ENCODE results near the gene CCNY. TPM values are rescaled to one million over a fixed set of nuclear protein-coding genes. Genes with fewer than 3 reads are reported as not detected.

Gene CCNY
- total RNA-seq, 1 donor from 2014 or later, result 27.2 TPM

GRCh38 chr10:35542303-35542702 lies 206.0 kb downstream of the CCNY start:
- TF ChIP-seq, protein P1, sequence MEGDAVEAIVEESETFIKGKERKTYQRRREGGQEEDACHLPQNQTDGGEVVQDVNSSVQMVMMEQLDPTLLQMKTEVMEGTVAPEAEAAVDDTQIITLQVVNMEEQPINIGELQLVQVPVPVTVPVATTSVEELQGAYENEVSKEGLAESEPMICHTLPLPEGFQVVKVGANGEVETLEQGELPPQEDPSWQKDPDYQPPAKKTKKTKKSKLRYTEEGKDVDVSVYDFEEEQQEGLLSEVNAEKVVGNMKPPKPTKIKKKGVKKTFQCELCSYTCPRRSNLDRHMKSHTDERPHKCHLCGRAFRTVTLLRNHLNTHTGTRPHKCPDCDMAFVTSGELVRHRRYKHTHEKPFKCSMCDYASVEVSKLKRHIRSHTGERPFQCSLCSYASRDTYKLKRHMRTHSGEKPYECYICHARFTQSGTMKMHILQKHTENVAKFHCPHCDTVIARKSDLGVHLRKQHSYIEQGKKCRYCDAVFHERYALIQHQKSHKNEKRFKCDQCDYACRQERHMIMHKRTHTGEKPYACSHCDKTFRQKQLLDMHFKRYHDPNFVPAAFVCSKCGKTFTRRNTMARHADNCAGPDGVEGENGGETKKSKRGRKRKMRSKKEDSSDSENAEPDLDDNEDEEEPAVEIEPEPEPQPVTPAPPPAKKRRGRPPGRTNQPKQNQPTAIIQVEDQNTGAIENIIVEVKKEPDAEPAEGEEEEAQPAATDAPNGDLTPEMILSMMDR (conservative IDR thresholded peaks at IDR 0.05; ENCODE audit: low read depth, low read length), result no peak
- no peak for DNase-seq (ENCODE audit: low read depth)
- H3K4me3 ChIP-seq (ENCODE audit: low read depth, low read length), result no peak overlapping the region

DNA sequence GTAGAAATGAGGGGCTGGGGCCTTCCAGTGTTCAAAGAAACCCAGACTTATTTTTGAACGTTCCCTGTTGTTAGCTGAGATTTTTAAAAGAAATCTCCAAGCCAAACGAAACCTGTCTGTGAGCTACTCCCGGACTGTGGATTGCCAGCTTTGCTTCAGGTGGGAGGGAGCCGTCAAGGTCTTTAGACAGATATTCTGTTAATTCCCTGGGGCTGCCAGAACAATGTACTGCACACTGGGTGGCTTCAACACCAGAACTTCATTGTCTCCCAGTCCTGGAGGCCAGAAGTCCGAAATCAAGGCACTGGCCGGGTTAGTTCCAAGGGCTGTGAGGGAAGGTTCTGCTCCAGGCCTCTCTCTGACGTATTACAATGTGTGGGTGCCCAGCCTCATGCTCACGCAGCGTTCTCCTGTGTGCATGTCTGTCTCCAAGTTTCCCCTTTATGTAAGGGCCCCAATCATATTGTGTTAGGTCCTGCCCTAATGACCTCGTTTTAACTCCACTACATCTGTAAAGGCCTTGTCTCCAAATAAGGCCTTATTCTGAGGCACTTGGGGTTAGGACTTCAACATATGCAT lies 208.9 kb downstream of the CCNY start:
- no peak for DNase-seq (ENCODE audit: low read depth)
- TF ChIP-seq, protein P1 (conservative IDR thresholded peaks at IDR 0.05; ENCODE audit: low read depth, low read length), result no peak
- no peak overlapping the region for H3K4me3 ChIP-seq (ENCODE audit: low read depth, low read length)

GRCh38 chr10:35545878-35546590 lies 209.7 kb downstream of the CCNY start:
- H3K4me3 ChIP-seq (ENCODE audit: low read depth, low read length), result peak overlapping the region; percentile 24
- TF ChIP-seq, protein P1 (conservative IDR thresholded peaks at IDR 0.05; ENCODE audit: low read depth, low read length), result no peak
- peak; percentile 94 for DNase-seq (ENCODE audit: low read depth)

GRCh38 chr10:35546824-35547225 lies 210.5 kb downstream of the CCNY start:
- peak; percentile 84 for DNase-seq (ENCODE audit: low read depth)
- TF ChIP-seq, protein P1 (conservative IDR thresholded peaks at IDR 0.05; ENCODE audit: low read depth, low read length), result peak; percentile 51
- peak overlapping the region; percentile 24 for H3K4me3 ChIP-seq (ENCODE audit: low read depth, low read length)

- DNase-seq (ENCODE audit: low read depth), result no peak
- no peak overlapping the region for H3K4me3 ChIP-seq (ENCODE audit: low read depth, low read length)
- TF ChIP-seq, protein P1 (conservative IDR thresholded peaks at IDR 0.05; ENCODE audit: low read depth, low read length), result no peak
Measured at GRCh38 chr10:35552650-35553342, 216.5 kb downstream of the CCNY start.

DNA sequence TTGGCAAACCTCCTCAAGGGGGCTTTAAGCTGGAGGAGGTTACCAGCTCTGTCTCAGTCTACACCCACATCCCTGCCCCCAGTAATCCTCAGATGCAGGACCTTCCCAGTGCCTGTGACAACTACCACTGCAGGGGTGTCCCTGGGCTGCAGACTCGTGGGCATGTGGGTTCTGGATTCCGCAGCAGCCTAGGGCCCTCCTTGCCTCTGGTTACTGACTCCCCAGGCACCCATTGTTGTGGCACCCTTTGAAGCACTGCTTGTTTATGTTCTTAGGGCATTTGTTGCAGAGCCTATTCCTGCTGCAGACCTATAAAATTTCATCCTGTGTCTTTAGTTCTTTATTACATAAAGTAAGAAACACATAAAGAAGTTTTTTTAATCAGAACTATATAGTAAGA lies 217.7 kb downstream of the CCNY start:
- no peak overlapping the region for H3K4me3 ChIP-seq (ENCODE audit: low read depth, low read length)
- no peak for DNase-seq (ENCODE audit: low read depth)
- TF ChIP-seq, protein P1 (conservative IDR thresholded peaks at IDR 0.05; ENCODE audit: low read depth, low read length), result no peak

Data from epithelial cell of proximal tubule (primary cell).